ENCODE data around the gene CD302.

- no peak for TF ChIP-seq EZH2 (IDR thresholded peaks at IDR 0.05; ENCODE audit: borderline replicate concordance, insufficient read depth, low read depth, low read length, poor library complexity, severe bottlenecking)
- TF ChIP-seq CTCF (IDR thresholded peaks at IDR 0.05): no peak
These were observed 9.8 kb downstream of the CD302 start for GRCh38 chr2:159788253-159788652.
